ENCODE measurements around the gene SCYGR4.
"Not testable (repeated sequence)": the region's sequence is repeated elsewhere in the genome, so short reads cannot be mapped to it uniquely, and the experiment has no call there.

Gene SCYGR4

GRCh38 chr2:227666631-227667170 lies 49.4 kb downstream of the SCYGR4 start, which contains the start of gene SCYGR5:
Gene SCYGR5, plus strand, starts transcription at chr2:227666804. Its CDS starts 0 bp downstream, at chr2:227666804.
- DNase-seq (ENCODE audit: low read depth in 2 of 2), result not testable (repeated sequence)
